D341Med (cell line): Measurements from ENCODE around the gene EFNB1.
A peak's percentile ranks its signal among the peaks of the same experiment; 100 is the strongest.

ENCODE experiments used
- DNase-seq: peaks from one replicate; pipeline ENCODE4 v3.0.0; 2012; ENCODE audit warnings: low spot score

Gene EFNB1

DNA sequence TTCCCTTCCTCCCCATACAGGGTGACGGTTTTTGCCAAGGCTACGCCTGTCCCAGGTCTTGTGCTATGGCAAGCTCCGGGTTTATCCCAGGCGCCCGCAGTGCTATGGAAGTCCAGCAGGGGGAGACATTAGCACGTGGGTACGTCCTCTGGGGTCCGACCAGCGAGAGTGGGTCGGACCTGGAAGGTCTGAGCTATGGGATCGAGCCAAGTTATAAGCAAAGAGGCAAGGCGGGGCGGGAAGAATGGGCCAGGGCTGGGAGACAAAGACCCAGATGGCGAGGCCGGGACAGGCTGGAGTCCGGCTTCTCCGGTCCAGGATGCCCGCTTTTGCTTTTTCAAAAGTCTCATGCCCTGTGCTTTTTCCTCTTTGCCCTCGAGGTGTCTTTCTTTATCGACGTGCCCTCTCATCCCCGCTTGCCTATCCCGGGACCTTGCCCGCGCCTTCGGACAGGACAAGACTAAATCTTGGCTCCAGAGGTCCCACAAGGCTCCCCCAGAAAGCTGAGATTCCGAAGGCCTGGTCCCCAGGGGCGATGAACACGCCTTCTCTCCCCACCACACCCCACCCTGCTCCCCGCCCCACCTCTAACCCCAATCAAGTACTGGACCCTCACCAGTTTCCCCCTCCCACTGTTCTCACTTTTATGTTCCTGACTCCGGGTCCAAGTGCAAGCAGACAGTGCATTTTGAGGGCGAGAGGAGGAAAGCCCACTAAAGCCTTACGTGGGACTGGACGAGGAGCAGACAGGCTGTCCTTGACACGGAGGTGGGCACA, 785 bp upstream of the EFNB1 start:
- peak; percentile 72 for DNase-seq

DNA sequence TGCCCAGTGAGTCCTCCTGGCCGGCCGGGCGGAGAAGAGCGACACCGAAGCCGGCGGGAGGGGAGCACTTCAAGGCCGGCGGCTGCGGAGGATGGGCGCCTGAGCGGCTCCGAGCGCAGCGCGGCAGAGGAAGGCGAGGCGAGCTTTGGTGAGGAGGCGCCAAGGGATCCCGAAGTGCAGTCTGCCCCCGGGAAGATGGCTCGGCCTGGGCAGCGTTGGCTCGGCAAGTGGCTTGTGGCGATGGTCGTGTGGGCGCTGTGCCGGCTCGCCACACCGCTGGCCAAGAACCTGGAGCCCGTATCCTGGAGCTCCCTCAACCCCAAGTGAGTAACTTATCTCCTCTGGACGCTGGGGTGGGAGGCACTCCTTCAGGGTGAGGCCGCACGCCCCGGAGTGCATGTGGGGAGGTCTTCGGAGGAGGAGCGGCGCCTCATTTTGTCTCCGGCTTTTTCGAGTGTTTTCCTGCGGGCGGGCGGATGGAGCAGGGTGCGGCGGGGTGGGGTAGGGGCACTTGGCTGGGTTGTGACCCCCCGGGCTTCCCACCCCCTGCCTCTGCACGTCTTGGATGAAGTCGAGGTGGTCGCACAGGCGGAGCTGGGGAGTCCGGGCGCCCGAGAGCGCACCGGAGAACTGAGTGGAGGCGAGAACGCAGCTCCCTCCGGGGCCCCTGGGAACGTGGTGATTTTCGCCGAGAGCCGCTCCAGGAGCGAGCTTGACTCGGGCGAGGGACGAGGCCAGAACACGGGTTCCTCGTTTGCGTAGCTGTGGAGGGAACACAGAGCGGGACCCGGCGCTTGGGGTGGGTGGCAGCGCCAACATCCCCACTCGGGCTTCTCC, 979 bp downstream of the EFNB1 start:
- peak; percentile 52 for DNase-seq

DNA sequence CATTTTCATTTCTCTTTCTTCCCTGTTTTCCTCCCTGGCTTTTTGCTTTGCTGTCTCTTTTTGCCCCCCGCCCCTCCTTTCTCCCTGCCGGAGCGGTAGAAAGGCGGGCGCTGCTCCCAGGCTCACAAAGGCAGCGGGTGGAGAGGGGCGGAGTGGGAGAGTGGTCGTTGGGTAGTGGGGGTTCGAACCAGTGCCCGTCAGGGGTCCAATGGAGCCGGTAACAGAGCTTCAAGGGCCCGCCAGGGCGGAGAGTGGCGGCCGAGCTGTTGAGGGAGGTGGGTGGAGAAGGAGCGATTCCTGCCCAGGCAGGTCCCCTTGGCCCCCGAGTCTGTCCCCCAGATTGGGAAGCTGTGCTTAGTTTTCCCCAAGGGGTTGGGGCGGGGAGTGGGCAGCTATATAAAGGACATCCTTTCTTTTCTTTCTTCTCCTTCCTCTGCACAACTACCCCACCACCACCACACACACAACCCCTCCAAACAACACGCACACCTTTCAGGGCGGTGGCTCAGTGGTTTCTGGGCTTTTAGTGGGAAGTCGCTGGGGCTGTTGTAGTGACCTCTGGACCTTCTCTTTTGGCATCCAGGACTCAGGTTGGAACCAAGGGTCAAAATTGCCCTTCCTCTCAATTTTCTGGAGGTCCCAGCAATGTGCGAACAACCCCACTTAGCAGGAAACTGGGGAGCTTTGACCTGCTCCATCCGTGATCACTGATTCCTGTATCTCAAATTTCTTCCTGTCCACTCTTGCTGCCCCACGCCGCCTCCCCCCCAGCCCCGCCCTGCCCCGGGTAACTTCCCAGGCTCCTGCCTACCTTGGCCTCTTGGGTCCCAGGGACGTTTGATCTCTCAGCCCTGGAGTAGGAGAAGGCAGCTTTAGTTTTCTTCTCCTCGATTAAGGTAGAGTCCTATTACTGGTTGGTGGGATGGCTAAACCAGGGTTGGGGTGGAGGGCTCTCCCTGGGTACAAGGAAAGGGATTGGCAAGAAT, 1.9 kb downstream of the EFNB1 start:
- DNase-seq: no peak

DNA sequence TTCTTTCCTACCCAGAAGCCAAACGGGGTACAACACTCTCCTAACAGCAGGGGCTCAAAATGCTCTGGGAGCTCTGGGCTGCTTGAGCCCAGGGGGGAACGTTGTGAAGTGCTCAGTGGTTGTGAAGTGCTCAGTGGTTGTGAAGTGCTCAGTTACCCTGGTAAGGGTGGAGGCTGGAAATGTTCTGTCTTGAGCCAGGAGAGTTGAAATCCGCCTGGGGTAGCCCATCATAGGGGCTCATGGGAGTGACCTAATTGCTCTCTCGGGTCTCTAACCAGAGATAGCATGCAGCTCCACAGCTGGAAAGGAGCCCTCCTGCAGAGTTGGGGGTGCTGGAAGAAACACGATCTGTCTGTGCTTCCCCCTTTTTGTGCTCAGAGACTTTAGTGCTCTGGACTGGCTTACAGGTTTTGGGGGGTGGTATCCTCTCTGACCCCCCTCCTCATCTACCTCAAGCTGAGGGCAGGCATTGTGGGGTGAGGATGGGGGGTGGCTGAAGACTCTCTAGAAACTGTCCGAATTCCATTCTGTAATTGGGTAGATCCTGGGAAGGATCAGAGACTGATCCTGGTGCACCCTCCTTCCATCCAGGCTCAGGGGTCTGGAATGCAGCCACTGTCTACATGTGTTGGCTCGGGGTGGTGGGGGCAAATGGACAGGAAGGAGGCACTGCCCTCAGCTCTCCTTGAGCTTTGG, 2.7 kb downstream of the EFNB1 start:
- no peak for DNase-seq

DNA sequence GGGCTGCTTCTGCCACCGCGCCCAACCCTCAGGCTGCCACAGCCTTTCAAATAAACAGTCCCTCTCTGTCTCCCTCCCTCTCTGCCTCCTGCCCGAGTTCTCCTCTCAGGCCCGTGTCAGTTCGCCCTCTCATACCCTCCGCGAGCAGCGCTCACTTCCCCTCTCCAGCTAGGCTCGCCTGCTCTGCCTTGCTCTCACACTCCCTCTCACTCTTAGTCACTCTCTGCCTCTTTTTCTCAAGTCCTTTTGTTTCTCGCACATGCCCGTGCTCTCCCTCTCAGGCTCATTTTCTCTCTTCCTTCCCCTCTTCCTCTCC, 3.2 kb downstream of the EFNB1 start:
- DNase-seq: no peak

DNA sequence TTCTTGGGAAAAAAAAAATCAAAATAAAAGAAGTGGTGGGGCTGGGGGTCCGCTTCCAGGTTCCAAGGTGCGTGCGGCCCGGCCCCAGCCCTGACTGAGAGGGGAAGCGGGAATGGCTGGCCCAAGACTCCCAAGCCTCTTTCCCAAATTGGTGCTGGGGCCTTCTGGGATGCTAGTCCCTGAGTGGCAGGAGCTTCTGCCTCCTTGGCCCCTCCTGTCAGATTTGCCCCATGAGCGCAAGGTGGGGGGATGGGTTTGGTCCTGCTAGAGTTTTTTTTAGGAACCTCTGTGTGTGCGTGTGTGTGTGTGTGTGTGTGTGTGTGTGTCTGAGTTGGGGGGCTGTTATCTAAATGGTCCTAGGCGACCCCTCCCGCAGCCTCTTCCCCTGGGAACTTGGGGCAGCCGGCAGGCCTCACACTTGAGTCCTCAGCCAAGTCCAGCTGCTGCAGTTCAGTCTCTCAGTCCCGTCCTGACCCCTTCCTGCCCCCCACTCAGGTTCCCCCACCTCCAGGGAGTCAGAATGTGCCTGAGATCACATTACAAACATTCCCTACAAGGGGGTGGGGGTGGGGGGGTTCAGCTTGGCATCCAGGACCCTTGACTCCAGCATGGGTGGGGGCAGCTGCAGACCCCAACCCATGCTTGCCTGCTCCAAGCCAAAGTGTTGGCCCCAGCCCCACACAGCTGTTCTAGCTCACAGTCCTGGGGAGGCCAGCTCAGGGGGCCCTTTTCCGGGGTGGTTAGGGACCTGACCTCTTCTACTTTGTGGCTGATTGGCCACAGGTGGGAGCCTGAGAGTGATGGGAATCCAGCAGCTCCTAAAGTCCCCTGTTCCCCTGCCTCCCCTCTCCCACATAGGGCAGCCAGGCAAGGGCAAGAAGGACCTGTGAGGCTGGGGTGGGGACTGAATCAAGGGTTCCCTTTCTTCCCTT, 4.0 kb downstream of the EFNB1 start:
- DNase-seq: no peak

DNA sequence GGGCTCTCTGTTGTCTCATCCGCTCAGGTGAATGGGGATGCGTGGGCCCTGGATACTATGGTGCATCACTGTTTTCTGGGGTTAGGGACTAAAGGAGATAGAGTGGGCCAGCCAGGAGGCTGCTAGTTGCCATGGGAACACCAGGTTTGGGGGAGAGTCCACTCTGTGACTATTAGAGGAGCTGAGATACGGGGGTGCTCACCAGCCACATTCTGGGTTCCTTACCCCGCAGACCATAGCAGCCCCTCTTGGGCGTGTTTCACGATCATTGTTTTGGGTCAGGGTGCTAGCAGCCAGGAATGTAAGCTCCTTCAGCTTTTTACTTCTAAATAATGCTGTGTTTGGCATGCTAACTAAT, 4.6 kb downstream of the EFNB1 start:
- DNase-seq: no peak

DNA sequence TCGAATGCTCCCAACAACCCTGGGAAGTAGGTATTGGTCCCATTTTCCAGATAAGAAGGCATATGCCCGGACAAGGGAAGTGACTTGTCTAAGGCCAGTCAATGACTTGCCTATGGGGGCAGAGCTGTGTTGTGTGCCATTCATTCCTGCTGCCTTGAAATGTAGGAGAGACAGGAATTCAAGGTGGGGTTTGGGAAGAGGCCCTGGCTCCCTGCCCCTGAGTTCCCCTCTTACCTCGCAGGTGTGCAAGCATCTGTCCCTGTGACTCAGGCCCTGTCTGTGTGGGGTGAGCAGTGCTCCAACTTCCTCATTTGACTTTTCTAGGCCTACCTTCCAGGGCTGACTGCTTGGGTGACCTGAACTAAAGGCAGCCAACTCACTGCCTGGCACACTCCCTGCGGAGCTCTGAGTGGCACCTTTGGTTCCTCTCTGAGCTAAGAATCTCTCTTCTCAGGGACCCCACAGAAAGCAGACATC, 5.1 kb downstream of the EFNB1 start:
- DNase-seq: no peak

DNA sequence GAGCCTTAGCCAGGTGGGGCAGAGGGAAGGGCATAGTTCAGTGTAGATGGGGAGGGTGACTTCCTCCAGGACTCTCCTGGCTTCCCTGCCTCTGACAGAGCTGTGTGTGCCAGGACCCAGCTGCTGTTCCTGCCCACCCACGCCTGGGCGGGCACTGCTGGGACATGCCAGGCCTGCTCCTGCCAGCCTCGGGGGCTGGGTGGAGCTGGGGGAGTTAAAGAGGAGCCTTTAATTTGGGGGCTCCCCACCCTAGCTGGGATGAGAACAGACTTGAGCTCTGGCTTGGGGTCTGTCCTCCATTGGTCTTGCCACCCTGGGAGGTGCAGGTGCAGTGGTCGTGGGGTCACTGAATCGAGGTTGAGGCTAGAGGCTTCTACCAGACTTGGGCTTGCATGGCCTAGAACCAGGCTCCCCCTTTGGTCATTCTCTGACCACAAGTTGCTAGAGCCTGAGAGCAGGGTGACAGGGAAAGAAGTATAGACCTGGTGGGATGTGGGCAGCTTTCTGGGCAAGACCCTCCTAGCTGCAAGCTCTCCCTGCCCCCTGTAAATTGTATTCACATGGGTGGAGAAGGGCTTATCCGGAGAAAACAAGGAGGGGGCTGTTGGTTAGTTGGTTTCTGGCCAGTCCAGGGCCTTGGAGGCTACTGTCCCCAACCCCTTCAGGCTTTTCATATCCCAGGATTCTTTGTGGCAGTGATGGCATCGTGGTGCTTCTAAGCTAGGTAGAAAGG, 5.7 kb downstream of the EFNB1 start:
- no peak for DNase-seq

DNA sequence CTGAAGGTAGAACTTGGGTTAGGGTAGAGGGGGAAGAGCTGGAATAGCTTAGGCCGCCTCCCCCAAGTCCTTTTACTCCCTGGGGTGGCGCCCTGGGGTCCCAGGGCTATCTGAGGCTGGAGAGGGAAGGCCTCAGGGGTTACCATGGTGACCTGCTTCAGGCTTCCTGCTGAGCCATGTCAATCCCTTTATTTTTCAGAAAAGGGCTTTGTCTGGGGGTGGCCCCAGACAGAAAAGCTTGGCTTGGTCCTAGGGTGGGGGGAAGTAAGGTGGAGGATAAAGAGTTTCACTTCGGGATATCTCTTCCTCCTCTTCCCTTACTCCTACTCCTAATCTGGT, 6.3 kb downstream of the EFNB1 start:
- no peak for DNase-seq

DNA sequence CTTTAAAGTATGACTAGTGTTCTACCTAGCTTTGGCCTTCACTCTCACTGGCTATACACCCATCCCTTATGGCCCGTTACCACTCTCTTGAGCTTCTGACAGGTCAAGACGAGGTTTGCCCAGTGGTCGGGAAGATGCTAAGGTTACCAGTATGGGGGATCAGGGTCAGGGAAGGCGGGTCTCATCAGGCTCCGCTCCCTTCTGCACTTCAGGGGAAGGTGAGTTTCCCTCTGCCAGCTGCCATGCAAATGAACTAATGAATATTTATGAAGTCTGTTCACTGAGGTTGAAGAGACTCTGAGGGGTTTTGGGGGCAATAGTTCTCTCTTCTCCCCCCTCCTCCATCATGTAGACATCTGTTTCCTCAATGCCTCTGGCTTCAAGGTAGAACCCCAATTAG, 6.6 kb downstream of the EFNB1 start:
- DNase-seq: no peak

DNA sequence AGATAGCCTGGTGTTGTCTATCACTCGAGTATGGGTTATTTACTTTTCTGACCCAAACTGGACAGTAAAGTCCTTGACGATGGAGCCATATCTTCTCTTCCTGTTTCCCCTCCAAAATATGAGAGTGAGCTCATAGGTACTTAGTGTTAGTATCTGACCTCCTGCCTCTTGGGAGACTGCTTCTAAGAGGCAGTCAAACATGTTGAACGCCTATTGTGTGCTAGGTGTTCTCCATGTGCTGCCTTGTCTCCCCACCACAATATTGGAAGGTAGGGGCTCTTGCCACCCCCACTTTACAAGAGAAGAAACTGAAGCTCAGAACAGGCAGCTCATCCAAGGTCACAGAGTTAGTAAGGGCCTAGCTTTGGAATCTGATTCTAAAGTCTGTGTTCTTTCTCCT, 8.3 kb downstream of the EFNB1 start:
- no peak for DNase-seq

DNA sequence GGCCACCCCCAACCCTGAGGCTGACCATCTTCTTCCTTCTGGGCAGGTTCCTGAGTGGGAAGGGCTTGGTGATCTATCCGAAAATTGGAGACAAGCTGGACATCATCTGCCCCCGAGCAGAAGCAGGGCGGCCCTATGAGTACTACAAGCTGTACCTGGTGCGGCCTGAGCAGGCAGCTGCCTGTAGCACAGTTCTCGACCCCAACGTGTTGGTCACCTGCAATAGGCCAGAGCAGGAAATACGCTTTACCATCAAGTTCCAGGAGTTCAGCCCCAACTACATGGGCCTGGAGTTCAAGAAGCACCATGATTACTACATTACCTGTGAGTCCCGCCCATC, 9.7 kb downstream of the EFNB1 start:
- DNase-seq: no peak

DNA sequence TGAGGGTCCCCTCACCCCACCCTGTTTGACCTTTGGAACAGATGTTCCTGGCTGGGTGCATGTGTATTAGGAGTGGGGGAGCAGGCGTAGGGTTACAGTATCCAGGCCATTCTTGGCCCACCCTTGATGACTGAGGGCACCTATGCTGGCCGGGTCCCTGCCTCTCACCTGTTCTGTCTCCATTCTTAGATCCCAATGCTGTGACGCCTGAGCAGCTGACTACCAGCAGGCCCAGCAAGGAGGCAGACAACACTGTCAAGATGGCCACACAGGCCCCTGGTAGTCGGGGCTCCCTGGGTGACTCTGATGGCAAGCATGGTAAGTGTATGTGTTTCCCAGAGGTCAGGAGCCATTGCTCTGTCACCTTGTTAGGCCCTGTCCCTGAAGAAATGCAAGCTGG, 10.9 kb downstream of the EFNB1 start:
- DNase-seq: no peak

DNA sequence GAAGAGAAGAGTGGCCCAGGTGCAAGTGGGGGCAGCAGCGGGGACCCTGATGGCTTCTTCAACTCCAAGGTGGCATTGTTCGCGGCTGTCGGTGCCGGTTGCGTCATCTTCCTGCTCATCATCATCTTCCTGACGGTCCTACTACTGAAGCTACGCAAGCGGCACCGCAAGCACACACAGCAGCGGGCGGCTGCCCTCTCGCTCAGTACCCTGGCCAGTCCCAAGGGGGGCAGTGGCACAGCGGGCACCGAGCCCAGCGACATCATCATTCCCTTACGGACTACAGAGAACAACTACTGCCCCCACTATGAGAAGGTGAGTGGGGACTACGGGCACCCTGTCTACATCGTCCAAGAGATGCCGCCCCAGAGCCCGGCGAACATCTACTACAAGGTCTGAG, 11.4 kb downstream of the EFNB1 start:
- DNase-seq: no peak

DNA sequence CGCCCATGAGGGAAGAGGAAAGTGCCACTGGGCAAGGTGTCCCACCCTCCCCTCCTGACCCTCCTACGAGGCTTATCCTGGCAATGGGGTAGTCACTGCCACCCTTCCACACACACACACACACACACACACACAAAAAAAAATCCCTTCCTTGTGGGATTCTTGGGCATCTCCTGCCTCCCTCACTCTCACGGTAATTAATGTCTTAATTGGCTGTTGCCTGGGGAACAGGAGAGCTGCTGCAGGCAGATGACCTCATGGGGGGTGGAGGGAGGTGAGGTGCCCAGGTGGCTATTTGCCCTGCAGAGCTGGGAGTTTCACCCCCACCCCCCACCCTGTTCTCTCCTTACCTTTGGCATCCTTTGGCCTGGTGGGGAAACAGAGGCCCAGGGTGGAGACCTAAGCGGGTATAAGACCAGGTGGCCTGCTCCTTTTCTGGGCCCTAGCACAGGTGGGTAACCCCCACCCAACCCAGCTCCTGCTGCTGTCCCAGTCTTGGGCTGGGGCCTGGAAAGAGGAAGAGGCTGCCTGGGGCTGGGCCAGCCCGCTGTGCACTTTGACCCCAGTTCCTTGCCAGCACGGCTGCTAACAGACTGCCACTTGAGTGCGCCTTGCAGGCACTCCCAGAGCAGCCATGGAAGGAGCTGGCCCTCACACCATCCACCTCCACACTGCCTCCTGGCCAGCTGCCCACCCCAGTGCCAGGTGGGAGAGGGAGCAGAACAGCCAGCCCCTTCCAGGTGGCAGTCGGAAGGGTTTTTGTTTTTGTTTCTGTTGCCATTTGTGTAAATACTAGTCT, 12.6 kb downstream of the EFNB1 start:
- no peak for DNase-seq

DNA sequence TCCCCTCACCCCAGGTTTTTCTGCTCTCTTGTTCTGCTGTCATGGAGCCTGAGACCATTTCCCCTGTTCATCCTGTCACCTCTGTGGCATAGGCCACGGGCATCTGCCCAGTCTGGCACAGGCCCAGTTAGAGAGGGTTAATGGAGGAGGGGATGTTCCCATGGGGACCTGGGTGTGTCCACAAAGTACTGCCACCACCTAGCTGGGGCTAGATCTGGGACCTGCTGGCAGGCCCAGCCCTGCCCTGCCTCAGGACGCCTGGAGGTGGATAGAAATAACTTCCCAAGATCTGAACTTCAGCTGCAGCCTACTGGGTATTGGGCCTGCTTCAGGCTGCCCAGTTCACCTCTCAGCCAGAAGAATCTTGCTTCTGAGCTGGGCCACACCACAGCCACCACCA, 13.5 kb downstream of the EFNB1 start:
- DNase-seq: no peak

DNA sequence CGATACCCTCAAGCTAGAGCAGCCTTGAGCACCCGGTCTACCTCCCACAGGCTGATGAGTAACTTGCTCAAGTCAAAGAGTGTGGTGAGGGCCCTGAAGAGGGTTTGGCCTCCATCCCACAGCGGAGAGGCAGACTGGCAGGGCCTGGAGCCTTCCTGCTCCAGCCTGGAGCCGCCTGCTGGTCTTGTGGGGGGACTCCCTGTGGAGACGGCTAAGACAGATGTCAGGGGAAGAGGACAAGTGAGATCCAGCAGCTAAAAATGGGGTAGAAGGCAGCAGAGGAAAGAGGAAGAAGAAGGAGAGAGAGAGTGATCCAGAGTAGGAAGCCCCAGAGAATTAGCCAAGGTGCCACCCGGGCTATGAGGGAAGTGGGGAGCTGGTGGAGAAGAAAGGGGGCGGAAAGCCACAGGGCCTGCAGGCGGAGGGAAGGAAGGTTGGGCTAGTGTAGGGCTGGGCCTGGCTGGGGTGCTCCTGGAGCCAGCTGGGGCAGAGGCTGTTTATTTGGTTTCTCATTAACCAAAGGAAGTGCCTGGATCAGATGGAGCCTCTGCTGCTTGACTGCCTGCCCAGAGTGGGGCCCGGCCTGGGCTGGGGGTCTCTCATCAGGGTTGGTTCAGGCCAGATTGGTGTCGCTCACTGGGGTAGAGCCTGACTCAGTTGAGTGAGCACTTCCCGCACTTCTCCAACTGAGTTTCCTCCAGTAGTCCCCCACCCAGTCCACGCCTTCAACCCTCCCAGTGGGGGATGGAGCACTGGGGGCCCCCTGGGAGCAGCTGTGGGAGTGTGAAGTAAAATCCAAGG, 14.2 kb downstream of the EFNB1 start:
- DNase-seq: no peak

DNA sequence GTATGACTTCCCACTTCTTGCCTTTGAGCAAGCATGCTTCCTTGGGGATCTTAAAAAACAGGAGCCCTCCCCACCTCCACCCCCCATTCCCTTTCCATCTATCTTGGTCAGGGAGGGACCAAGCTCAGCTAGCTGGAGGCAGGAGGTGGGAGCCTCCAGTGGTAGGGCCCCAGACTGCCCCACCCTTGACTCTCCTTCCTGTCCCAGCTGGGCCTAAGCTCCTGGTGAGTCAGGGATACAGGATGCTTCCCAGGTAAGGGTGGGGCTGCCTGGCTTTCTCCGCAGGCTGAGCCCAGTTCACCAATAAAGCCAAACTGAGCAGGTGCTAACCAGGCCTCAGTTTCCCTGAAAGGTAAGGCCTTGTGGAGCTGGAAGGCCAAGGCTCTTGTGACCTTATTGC, 15.2 kb downstream of the EFNB1 start:
- no peak for DNase-seq
